T-helper 17 cell (primary cell): ENCODE results near the gene CPD. TPM values are rescaled to one million over a fixed set of nuclear protein-coding genes. Genes with fewer than 3 reads are reported as not detected.
"Not testable (repeated sequence)": the region's sequence is repeated elsewhere in the genome, so short reads cannot be mapped to it uniquely, and the experiment has no call there.

ENCODE experiments used
- ATAC-seq: fragments of 150-1000 bp; cut with Tn5 transposase; 2 replicates; pipeline ENCODE4 v1.10.0; 2021; ENCODE audit warnings: mild to moderate bottlenecking, moderate library complexity
- DNase-seq, 3 donors: peaks; one replicate each; pipeline versions ENCODE4 v3.0.0 to v3.0.0-alpha.2; 2020 to 2021
- H3K9me3 ChIP-seq: one replicate; pipeline ENCODE4 v1.7.0; 2013; ENCODE audit warnings: low read length, mild to moderate bottlenecking; ENCODE audit not compliant: control insufficient read depth, poor library complexity, severe bottlenecking
- H3K27ac Mint-ChIP-seq: one replicate; pipeline ENCODE4 v1.8.0; 2022; ENCODE audit warnings: mild to moderate bottlenecking, moderate library complexity, mixed read lengths
- H3K27me3 Mint-ChIP-seq: one replicate; pipeline ENCODE4 v1.8.0; 2022; ENCODE audit warnings: mixed read lengths
- H3K36me3 Mint-ChIP-seq: one replicate; pipeline ENCODE4 v1.8.0; 2022; ENCODE audit warnings: low read depth, mixed read lengths
- H3K4me1 Mint-ChIP-seq: one replicate; pipeline ENCODE4 v1.8.0; 2022; ENCODE audit warnings: mild to moderate bottlenecking, mixed read lengths
- H3K4me3 Mint-ChIP-seq: one replicate; pipeline ENCODE4 v1.8.0; 2022; ENCODE audit warnings: mild to moderate bottlenecking, moderate library complexity, mixed read lengths
- total RNA-seq, 4 donors: library from RNA in 2 of 4; stranded (reverse) in 2 of 4; gene quantifications; one replicate each; pipeline ENCODE4 v1.2.3 and lab custom pipeline; 2022 to 2026

The CPD gene
- total RNA-seq = 10 to 100 TPM; 34.3 to 43.1 TPM
- total RNA-seq (lab: John Stamatoyannopoulos, UW) = 88.0 to 91.4 reads per million in 2 donors

GRCh38 chr17:30378825-30379302, at the start of gene CPD:
CPD (plus strand) TSS chr17:30378927; CDS start chr17:30378981, 54 bp downstream.
- no peaks in the 10 kb centered on the region for H3K9me3 ChIP-seq
- H3K36me3 Mint-ChIP-seq = peaks cover 5% of the 10 kb centered on the region
- ATAC-seq = peak; percentile 96
- H3K27ac Mint-ChIP-seq = peak within 1 kb of the TSS; percentile 98
- H3K4me1 Mint-ChIP-seq = peaks cover 54% of the 10 kb centered on the region
- peaks cover 2% of the 10 kb centered on the region for H3K27me3 Mint-ChIP-seq
- peak; percentile 95 to 97 (median 96) for DNase-seq
- H3K4me3 Mint-ChIP-seq = peak within 1 kb of the TSS; percentile 97

- Mint-ChIP-seq H3K27me3 (no peaks in the 10 kb centered on the region), H3K27ac (peak overlapping the region; percentile 98), H3K4me3 (peak overlapping the region; percentile 78), H3K4me1 (peaks cover 41% of the 10 kb centered on the region), H3K36me3 (no peaks in the 10 kb centered on the region)
- no peaks in the 10 kb centered on the region for H3K9me3 ChIP-seq
- DNase-seq (peak in 2 of 3 donors; percentile 29 to 30), ATAC-seq (peak; percentile 93)
Measured at GRCh38 chr17:30332057-30332542, 46.6 kb upstream of the CPD start.

- no peak for ATAC-seq
- Mint-ChIP-seq H3K27me3 (no peaks in the 10 kb centered on the region), H3K36me3 (no peaks in the 10 kb centered on the region), H3K4me3 (no peak within 1 kb of the TSS), H3K4me1 (peaks cover 39% of the 10 kb centered on the region), H3K27ac (peak within 1 kb of the TSS; percentile 98)
- H3K9me3 ChIP-seq = no peaks in the 10 kb centered on the region
- no peak for DNase-seq
Measured at GRCh38 chr17:30333503-30334360, 45.0 kb upstream of the CPD start, which contains the start of gene TMIGD1. TMIGD1 (minus strand) TSS chr17:30334057; CDS start chr17:30332133, 1,924 bp downstream.

GRCh38 chr17:30334421-30334820, 44.3 kb upstream of the CPD start:
- DNase-seq (no peak), ATAC-seq (no peak)
- H3K27ac Mint-ChIP-seq = peak overlapping the region; percentile 98
- H3K36me3 Mint-ChIP-seq = no peaks in the 10 kb centered on the region
- H3K9me3 ChIP-seq = no peaks in the 10 kb centered on the region
- peaks cover 34% of the 10 kb centered on the region for H3K4me1 Mint-ChIP-seq
- no peaks in the 10 kb centered on the region for H3K27me3 Mint-ChIP-seq
- no peak overlapping the region for H3K4me3 Mint-ChIP-seq

GRCh38 chr17:30336369-30337171, 42.2 kb upstream of the CPD start:
- no peak overlapping the region for H3K27ac Mint-ChIP-seq
- H3K9me3 ChIP-seq = no peaks in the 10 kb centered on the region
- ATAC-seq = peak; percentile 43
- peaks cover 28% of the 10 kb centered on the region for H3K4me1 Mint-ChIP-seq
- no peak overlapping the region for H3K4me3 Mint-ChIP-seq
- H3K36me3 Mint-ChIP-seq = no peaks in the 10 kb centered on the region
- DNase-seq = peak; percentile 33 to 54 (median 37)
- no peaks in the 10 kb centered on the region for H3K27me3 Mint-ChIP-seq

- no peaks in the 10 kb centered on the region for H3K27me3 Mint-ChIP-seq
- H3K27ac Mint-ChIP-seq = no peak overlapping the region
- H3K36me3 Mint-ChIP-seq = no peaks in the 10 kb centered on the region
- H3K4me3 Mint-ChIP-seq = no peak overlapping the region
- ATAC-seq = no peak
- H3K4me1 Mint-ChIP-seq = peaks cover 24% of the 10 kb centered on the region
- H3K9me3 ChIP-seq = no peaks in the 10 kb centered on the region
- no peak for DNase-seq
Measured at GRCh38 chr17:30337393-30337999, 41.2 kb upstream of the CPD start.

- Mint-ChIP-seq H3K27me3 (no peaks in the 10 kb centered on the region), H3K27ac (no peak overlapping the region), H3K4me1 (peaks cover 12% of the 10 kb centered on the region), H3K36me3 (no peaks in the 10 kb centered on the region), H3K4me3 (no peak overlapping the region)
- H3K9me3 ChIP-seq = no peaks in the 10 kb centered on the region
- ATAC-seq (no peak), DNase-seq (no peak)
Measured at GRCh38 chr17:30339086-30339485, 39.6 kb upstream of the CPD start.

- ATAC-seq (no peak), DNase-seq (no peak)
- no peak overlapping the region for H3K4me3 Mint-ChIP-seq
- H3K36me3 Mint-ChIP-seq = no peaks in the 10 kb centered on the region
- H3K27me3 Mint-ChIP-seq = no peaks in the 10 kb centered on the region
- H3K27ac Mint-ChIP-seq = no peak overlapping the region
- H3K9me3 ChIP-seq = no peaks in the 10 kb centered on the region
- H3K4me1 Mint-ChIP-seq = peaks cover 11% of the 10 kb centered on the region
Measured at GRCh38 chr17:30340801-30341356, 37.8 kb upstream of the CPD start.

- no peak for ATAC-seq
- DNase-seq = no peak
- no peak overlapping the region for H3K4me3 Mint-ChIP-seq
- no peak overlapping the region for H3K27ac Mint-ChIP-seq
- H3K4me1 Mint-ChIP-seq = peaks cover 7% of the 10 kb centered on the region
- no peaks in the 10 kb centered on the region for H3K36me3 Mint-ChIP-seq
- H3K9me3 ChIP-seq = no peaks in the 10 kb centered on the region
- H3K27me3 Mint-ChIP-seq = no peaks in the 10 kb centered on the region
Measured at GRCh38 chr17:30341703-30342249, 37.0 kb upstream of the CPD start.

- H3K4me1 Mint-ChIP-seq, H3K9me3 ChIP-seq, H3K27me3 Mint-ChIP-seq, H3K4me3 Mint-ChIP-seq, H3K27ac Mint-ChIP-seq, H3K36me3 Mint-ChIP-seq, DNase-seq, ATAC-seq: not testable (repeated sequence)
Measured at GRCh38 chr17:30343244-30343643, 35.5 kb upstream of the CPD start.

GRCh38 chr17:30343796-30344195, 34.9 kb upstream of the CPD start:
- DNase-seq (no peak), ATAC-seq (no peak)
- no peak overlapping the region for H3K4me3 Mint-ChIP-seq
- no peaks in the 10 kb centered on the region for H3K27me3 Mint-ChIP-seq
- no peaks in the 10 kb centered on the region for H3K36me3 Mint-ChIP-seq
- no peaks in the 10 kb centered on the region for H3K9me3 ChIP-seq
- peaks cover 7% of the 10 kb centered on the region for H3K4me1 Mint-ChIP-seq
- no peak overlapping the region for H3K27ac Mint-ChIP-seq

GRCh38 chr17:30344283-30345088, 34.2 kb upstream of the CPD start:
- H3K9me3 ChIP-seq = no peaks in the 10 kb centered on the region
- DNase-seq (no peak), ATAC-seq (no peak)
- Mint-ChIP-seq H3K4me3 (no peak overlapping the region), H3K27me3 (no peaks in the 10 kb centered on the region), H3K36me3 (no peaks in the 10 kb centered on the region), H3K27ac (peak overlapping the region; percentile 11), H3K4me1 (peaks cover 7% of the 10 kb centered on the region)
